ENCODE data around the gene NEURL3.

The NEURL3 gene

DNA sequence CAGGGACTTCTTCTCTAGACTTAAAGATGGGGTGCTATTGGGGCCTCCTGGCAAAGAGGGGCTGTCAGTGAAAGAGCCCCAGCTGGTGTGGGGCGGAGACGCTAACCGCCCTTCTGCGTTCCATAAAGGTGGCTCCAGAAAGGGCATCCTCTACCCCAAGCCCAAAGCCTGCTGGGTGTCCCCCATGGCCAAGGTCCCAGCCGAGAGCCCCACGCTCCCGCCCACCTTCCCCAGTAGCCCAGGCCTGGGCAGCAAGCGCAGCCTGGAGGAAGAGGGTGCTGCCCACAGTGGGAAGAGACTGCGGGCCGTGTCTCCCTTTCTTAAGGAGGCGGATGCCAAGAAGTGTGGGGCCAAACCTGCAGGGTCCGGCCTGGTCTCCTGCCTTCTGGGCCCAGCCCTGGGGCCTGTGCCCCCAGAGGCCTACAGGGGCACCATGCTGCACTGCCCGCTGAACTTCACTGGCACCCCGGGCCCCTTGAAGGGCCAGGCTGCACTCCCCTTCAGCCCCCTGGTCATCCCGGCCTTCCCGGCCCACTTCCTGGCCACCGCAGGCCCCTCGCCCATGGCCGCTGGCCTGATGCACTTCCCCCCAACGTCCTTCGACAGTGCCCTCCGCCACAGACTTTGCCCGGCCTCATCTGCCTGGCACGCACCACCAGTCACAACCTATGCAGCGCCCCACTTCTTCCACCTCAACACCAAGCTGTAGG, 46.6 kb upstream of the NEURL3 start:
- TF ChIP-seq, protein P1, sequence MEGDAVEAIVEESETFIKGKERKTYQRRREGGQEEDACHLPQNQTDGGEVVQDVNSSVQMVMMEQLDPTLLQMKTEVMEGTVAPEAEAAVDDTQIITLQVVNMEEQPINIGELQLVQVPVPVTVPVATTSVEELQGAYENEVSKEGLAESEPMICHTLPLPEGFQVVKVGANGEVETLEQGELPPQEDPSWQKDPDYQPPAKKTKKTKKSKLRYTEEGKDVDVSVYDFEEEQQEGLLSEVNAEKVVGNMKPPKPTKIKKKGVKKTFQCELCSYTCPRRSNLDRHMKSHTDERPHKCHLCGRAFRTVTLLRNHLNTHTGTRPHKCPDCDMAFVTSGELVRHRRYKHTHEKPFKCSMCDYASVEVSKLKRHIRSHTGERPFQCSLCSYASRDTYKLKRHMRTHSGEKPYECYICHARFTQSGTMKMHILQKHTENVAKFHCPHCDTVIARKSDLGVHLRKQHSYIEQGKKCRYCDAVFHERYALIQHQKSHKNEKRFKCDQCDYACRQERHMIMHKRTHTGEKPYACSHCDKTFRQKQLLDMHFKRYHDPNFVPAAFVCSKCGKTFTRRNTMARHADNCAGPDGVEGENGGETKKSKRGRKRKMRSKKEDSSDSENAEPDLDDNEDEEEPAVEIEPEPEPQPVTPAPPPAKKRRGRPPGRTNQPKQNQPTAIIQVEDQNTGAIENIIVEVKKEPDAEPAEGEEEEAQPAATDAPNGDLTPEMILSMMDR (IDR thresholded peaks at IDR 0.05): no peak
- Histone ChIP-seq H3K4me1 (ENCODE audit: control insufficient read depth in 1 of 2, insufficient read depth in 1 of 2, low read depth in 1 of 2, low read length in 1 of 2) (peaks cover 5% of the 10 kb centered on the region in 2 experiments), H3K9me3 (no peaks in the 10 kb centered on the region), H3K36me3 (peaks cover 70% of the 10 kb centered on the region), H3K4me3 (ENCODE audit: low read depth in 1 of 2, low read length in 1 of 2) (no peak overlapping the region), H3K27ac (no peak overlapping the region), H3K27me3 (no peaks in the 10 kb centered on the region)

DNA sequence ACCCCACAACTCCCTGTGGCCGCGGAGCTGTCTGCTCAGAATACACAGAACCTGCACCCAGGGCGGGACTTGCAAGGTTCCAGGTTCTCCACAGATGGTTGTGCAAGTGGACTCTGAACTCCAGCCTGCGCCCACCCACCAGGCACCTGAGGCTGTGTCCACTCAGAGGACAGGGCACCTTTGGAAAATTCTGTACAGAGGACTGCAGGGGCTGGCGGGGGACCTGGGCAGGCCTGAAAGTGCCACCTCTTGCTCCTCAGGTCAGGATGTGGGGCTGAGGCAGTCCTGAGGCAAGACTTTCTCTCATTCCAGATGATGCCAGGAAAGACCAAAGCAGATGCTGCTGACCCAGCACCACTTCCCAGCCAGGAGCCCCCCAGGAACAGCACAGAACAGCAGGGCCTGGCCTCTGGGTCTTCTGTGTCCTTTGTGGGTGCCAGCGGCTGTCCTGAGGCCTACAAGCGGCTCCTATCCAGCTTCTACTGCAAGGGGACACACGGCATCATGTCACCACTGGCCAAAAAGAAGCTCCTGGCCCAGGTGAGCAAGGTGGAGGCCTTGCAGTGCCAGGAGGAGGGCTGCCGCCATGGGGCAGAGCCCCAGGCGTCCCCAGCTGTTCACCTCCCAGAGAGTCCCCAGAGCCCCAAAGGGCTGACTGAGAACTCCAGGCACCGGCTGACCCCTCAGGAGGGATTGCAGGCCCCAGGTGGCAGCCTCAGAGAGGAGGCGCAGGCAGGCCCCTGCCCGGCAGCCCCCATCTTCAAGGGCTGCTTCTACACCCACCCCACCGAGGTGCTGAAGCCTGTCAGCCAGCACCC, 45.8 kb upstream of the NEURL3 start:
- peaks cover 5% of the 10 kb centered on the region in 2 experiments for H3K4me1 ChIP-seq (ENCODE audit: control insufficient read depth in 1 of 2, insufficient read depth in 1 of 2, low read depth in 1 of 2, low read length in 1 of 2)
- H3K27ac ChIP-seq: no peak overlapping the region
- no peaks in the 10 kb centered on the region for H3K9me3 ChIP-seq
- no peaks in the 10 kb centered on the region for H3K27me3 ChIP-seq
- TF ChIP-seq, protein P1 (IDR thresholded peaks at IDR 0.05): no peak
- no peak overlapping the region for H3K4me3 ChIP-seq (ENCODE audit: low read depth in 1 of 2, low read length in 1 of 2)
- H3K36me3 ChIP-seq: peaks cover 75% of the 10 kb centered on the region

DNA sequence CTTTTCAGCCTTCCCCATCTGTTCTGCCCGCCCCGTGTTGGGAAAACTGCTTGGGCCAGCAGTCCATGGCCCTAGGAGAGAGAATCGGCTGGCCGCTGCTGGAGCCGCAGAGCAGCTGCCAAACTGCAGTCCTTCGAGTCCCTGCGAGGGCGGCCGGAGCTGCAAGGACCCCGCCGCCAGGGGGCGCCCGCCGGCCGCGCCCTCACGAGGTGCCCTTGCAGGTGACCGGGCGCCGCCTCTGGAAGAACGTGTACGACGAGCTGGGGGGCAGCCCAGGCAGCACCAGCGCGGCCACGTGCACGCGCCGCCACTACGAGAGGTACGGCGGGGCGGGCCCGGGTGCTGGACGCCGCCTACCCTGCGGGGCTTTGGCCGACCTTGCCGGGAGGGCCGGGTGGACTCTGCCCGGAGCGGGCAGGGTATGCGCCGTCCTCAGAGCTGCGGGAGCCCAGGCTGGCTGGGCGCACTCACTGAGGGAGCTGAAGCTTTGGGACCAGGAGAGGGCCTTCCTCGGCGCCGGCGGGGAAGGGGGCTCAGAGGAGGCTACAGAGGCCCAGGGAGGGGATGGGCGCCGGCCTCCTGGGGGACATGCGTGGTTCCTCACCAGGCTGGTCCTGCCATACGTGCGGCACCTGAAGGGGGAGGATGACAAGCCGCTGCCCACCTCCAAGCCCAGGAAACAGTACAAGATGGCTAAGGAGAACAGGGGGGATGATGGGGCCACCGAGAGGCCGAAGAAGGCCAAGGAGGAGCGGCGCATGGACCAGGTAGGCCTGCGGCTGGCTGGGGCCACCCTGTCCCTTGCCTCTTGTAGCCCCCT, 45.0 kb upstream of the NEURL3 start:
- Histone ChIP-seq H3K4me3 (ENCODE audit: low read depth in 1 of 2, low read length in 1 of 2) (no peak overlapping the region), H3K9me3 (no peaks in the 10 kb centered on the region), H3K4me1 (ENCODE audit: control insufficient read depth in 1 of 2, insufficient read depth in 1 of 2, low read depth in 1 of 2, low read length in 1 of 2) (peaks cover 5% of the 10 kb centered on the region in 2 experiments), H3K27ac (no peak overlapping the region), H3K36me3 (peaks cover 80% of the 10 kb centered on the region), H3K27me3 (no peaks in the 10 kb centered on the region)
- TF ChIP-seq, protein P1 (IDR thresholded peaks at IDR 0.05): no peak

DNA sequence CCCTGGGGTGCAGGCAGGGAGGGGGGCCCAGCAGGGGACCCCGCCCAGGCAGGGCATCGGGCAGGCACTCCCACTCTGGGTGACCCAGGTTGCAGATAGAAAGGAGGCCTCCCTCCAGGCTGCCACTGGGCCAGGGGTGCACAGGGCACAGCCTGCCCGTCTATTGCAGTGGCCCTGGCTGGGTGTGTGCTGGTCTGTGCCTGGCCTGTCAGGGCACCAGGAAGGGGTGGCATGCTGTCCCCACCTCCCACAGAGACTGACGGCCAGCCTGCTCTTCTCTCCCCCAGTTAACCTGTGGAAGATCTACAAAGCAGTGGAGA, 44.3 kb upstream of the NEURL3 start:
- peaks cover 81% of the 10 kb centered on the region for H3K36me3 ChIP-seq
- no peak overlapping the region for H3K4me3 ChIP-seq (ENCODE audit: low read depth in 1 of 2, low read length in 1 of 2)
- TF ChIP-seq, protein P1 (IDR thresholded peaks at IDR 0.05): no peak

DNA sequence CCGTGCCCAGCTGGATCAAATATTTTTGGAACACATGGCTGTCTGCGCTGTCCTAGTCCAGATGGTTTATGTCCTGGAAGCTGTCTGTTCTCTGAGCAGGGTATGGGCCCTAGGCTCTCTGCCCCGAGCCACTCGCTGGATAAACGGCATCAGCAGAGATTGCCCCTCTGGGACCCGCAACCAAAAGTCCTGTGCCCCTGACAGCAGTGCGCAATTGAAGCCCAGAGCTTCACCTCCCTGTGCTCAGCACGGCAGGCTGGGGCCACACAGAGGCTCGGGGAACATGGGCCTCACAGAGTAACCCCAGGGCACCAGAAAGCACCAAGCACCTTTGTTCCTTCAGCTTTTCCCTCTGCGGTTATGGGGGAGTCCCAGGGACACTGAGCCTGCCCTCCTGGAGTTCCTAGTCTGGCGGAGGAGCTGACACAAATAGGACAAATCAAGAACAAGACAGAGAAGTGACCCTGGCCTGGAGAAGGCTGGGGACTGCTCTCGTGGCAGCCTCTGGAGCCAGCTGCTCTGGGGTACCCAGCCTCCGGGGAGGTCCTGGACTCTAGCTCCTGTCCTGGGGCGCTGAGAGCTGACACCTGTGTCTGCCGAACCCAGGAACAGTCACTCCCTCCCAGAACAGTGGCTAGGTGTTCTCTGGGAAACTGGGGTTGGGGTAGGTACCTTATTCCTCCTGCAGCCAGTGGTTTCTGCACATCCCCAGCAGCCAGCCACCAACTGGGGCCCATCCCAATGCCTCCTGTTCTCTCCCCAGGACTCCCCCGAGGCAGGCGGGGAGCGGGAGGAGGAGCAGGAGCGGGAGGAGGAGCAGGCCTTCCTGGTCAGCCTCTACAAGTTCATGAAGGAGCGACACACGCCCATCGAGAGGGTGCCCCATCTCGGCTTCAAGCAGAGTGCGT, 43.7 kb upstream of the NEURL3 start:
- H3K9me3 ChIP-seq: no peaks in the 10 kb centered on the region
- H3K4me3 ChIP-seq (ENCODE audit: low read depth in 1 of 2, low read length in 1 of 2): no peak overlapping the region
- H3K27me3 ChIP-seq: no peaks in the 10 kb centered on the region
- no peaks in the 10 kb centered on the region for H3K4me1 ChIP-seq (ENCODE audit: control insufficient read depth in 1 of 2, insufficient read depth in 1 of 2, low read depth in 1 of 2, low read length in 1 of 2)
- H3K36me3 ChIP-seq: peaks cover 80% of the 10 kb centered on the region
- no peak overlapping the region for H3K27ac ChIP-seq
- TF ChIP-seq, protein P1 (IDR thresholded peaks at IDR 0.05): no peak

More for the DNA sequence above, 44.3 kb upstream of the NEURL3 start:
- Histone ChIP-seq H3K4me1 (ENCODE audit: control insufficient read depth in 1 of 2, insufficient read depth in 1 of 2, low read depth in 1 of 2, low read length in 1 of 2) (peaks cover 3 to 4% of the 10 kb centered on the region in 2 experiments), H3K9me3 (no peaks in the 10 kb centered on the region), H3K27ac (no peak overlapping the region), H3K27me3 (no peaks in the 10 kb centered on the region)

Data from neutrophil (primary cell).